Measurements from ENCODE around the gene ZNF296.

Gene ZNF296

DNA sequence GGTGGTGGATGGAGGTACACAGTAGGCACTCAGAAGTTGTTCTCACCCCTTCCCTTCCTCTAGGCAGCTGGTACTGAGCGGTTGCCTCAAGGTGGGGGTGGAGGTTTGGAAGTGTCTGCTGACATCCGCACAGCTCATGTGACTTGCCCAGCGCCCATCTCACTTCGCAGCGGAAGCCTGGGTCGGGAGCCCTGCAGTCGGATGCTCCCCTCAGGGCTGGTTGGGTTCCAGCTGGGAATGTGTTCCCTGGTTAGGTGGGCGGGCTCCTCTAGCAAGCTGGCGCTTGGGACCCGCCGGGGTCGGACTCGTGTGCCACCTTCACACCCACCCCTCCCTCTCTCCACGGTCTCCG lies 26.9 kb upstream of the ZNF296 start:
- peak; percentile 56 for DNase-seq (ENCODE audit: low read depth)
- TF ChIP-seq, protein P1, sequence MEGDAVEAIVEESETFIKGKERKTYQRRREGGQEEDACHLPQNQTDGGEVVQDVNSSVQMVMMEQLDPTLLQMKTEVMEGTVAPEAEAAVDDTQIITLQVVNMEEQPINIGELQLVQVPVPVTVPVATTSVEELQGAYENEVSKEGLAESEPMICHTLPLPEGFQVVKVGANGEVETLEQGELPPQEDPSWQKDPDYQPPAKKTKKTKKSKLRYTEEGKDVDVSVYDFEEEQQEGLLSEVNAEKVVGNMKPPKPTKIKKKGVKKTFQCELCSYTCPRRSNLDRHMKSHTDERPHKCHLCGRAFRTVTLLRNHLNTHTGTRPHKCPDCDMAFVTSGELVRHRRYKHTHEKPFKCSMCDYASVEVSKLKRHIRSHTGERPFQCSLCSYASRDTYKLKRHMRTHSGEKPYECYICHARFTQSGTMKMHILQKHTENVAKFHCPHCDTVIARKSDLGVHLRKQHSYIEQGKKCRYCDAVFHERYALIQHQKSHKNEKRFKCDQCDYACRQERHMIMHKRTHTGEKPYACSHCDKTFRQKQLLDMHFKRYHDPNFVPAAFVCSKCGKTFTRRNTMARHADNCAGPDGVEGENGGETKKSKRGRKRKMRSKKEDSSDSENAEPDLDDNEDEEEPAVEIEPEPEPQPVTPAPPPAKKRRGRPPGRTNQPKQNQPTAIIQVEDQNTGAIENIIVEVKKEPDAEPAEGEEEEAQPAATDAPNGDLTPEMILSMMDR (IDR thresholded peaks at IDR 0.05; ENCODE audit: insufficient read depth, low read depth, low read length, missing control alignments): no peak
- H3K4me3 ChIP-seq (ENCODE audit: low read depth, low read length): no peak overlapping the region

DNA sequence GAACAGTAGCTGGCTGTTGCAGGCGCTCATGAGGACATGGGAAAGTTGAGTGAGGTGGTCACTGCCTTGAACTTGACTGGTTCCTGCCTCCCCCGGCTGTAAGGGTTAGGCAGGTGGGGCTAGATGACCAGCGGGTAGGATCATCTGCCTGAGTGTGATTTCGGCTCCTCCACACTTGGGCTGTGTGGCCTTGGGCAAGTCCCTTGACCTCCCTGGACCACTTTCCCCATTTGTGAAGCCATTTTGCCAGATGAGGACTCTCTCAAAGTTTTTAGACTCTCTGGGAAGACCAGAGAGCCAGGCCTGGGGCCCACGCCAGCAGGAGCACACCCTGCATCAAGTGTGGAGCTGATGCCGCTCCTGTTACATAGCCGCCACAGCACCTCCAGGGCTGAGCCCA lies 26.2 kb upstream of the ZNF296 start:
- H3K4me3 ChIP-seq (ENCODE audit: low read depth, low read length): no peak overlapping the region
- DNase-seq (ENCODE audit: low read depth): no peak
- TF ChIP-seq, protein P1 (IDR thresholded peaks at IDR 0.05; ENCODE audit: insufficient read depth, low read depth, low read length, missing control alignments): no peak

DNA sequence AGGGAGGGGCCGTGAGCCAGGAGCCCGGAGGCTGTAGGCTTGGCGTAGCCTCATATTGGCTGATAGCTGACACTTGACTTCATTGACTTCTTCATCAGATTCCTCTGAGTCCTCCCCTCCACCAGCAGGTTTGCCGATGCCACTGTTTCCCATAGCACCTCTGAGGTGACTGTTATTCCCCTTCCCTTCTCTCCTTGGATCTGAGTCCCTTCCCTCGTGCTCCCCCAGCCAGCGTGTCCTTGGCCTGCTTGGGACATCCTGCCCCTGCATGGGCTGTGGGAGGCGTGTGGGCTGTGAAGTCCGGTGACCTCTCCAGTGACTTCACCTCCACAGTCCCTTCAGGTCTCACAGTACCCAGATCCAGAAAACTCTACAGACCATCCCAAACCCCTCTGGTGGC lies 25.5 kb upstream of the ZNF296 start:
- no peak overlapping the region for H3K4me3 ChIP-seq (ENCODE audit: low read depth, low read length)
- TF ChIP-seq, protein P1 (IDR thresholded peaks at IDR 0.05; ENCODE audit: insufficient read depth, low read depth, low read length, missing control alignments): no peak
- DNase-seq (ENCODE audit: low read depth): no peak

DNA sequence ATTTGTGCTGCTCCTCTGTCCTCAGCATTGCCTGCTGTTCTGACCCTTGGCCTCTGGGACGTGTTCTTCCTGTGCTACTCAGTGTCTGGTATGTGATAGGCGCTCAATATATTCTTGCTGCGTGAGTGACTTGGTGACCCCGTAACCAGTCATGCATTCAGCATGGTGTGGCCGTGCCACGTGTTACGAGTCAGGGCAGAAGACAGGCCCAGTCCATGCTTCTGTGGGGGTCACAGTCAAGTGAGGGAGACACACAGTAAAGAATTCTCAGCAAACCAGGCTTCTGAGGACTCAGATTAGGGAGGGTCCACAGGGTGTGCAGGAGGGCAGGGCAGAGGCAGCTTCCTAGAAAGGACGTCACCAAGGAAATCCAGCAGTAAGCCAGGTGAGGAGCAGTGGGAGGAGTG lies 24.6 kb upstream of the ZNF296 start:
- TF ChIP-seq, protein P1 (IDR thresholded peaks at IDR 0.05; ENCODE audit: insufficient read depth, low read depth, low read length, missing control alignments): no peak
- DNase-seq (ENCODE audit: low read depth): no peak
- no peak overlapping the region for H3K4me3 ChIP-seq (ENCODE audit: low read depth, low read length)

DNA sequence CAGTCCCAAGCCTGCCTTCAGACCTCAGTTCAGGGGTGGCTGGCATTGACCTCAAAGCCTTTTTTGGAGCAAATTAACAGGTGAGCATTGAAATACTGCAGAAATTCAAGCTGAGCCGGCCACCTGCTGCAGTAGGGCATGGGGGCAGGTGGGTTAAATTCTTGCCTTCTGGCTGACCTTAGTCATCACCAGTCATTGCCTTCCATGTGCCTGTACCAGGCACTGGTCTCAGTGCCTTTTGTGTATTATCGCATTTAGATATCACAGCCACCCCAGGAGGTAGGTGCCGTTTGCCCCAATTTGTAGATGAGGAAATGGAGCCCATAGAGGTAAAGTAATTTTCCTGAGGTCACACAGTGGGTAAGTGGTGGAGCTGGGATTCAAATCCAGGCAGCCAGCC lies 23.9 kb upstream of the ZNF296 start:
- no peak overlapping the region for H3K4me3 ChIP-seq (ENCODE audit: low read depth, low read length)
- no peak for DNase-seq (ENCODE audit: low read depth)
- TF ChIP-seq, protein P1 (IDR thresholded peaks at IDR 0.05; ENCODE audit: insufficient read depth, low read depth, low read length, missing control alignments): no peak

DNA sequence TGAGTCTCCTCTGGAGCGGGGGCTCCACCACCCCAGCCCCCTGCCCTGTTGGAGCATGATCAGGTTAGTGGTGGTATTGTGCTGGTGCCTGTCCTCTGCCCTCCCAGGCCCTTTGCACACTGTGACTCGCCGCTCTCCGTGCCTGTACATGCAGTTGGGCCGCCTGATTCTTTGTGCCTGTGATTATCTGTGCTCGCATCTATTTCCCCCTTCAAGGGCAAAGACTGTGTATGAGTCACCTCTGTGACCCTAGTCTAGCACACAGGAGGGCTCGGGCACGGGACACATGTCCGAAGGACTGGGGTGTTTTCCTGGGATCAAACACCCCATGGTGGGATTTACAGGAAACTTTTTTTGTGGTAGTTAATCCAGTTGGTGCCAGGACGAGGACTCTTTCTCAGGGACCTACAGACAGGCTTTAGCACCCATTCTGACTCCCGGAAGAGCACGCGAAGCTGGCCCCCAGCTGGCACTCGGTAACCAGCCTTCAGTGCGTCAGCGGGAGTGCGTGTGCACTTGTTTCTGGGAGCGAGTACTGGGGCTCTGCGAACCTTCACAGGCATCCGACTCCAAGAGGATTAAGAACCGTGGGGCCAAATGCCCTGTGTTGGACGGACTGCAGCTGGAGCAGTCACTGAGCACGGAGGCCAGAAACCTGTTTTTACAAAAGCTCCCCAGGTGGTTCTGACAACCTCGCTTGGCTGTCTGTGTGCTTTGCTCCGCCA lies 23.4 kb upstream of the ZNF296 start:
- TF ChIP-seq, protein P1 (IDR thresholded peaks at IDR 0.05; ENCODE audit: insufficient read depth, low read depth, low read length, missing control alignments): no peak
- H3K4me3 ChIP-seq (ENCODE audit: low read depth, low read length): no peak overlapping the region
- no peak for DNase-seq (ENCODE audit: low read depth)
